ENCODE measurements around the gene CALHM3. TPM values are rescaled to one million over a fixed set of nuclear protein-coding genes. Genes with fewer than 3 reads are reported as not detected.
A peak's percentile ranks its signal among the peaks of the same experiment; 100 is the strongest.

The CALHM3 gene
- total RNA-seq, 1 experiment from 2014 or later: 2.3 TPM

GRCh38 chr10:103440416-103440815, 38.6 kb downstream of the CALHM3 start:
- Histone ChIP-seq H3K9me3 (ENCODE audit: low read length) (no peaks in the 10 kb centered on the region), H3K79me2 (ENCODE audit: low read length) (no peaks in the 10 kb centered on the region), H3K4me2 (ENCODE audit: low read length) (no peak overlapping the region), H3K27me3 (ENCODE audit: low read length) (no peaks in the 10 kb centered on the region), H3K9ac (ENCODE audit: low read length) (no peak overlapping the region), H4K20me1 (ENCODE audit: low read length) (no peaks in the 10 kb centered on the region), H3K4me3 (ENCODE audit: low read length) (no peak overlapping the region), H3K27ac (ENCODE audit: low read length) (no peak overlapping the region), H3F3A (ENCODE audit: low read length, unreplicated experiment) (no peaks in the 10 kb centered on the region), H2AFZ (ENCODE audit: low read length) (no peak overlapping the region), H3K9me2 (replicated peaks; ENCODE audit: low read length) (no peaks in the 10 kb centered on the region), H3K36me3 (ENCODE audit: low read depth, low read length) (peaks cover 16% of the 10 kb centered on the region; the same call in 1 of the 2 replicates), H3K4me1 (ENCODE audit: insufficient read depth, low read length) (no peaks in the 10 kb centered on the region)
- CTCF ChIA-PET: no interaction called here
- no peak for DNase-seq
- no TSS peak for BruUV-seq (replicated peaks)
- no peak for ATAC-seq
- POLR2A ChIA-PET (ENCODE audit: unreplicated experiment): no interaction called here
- no peak for TF ChIP-seq CTCF (conservative IDR thresholded peaks at IDR 0.05; ENCODE audit: low read depth, low read length)
- no peak for TF ChIP-seq EZH2phosphoT487 (IDR thresholded peaks at IDR 0.05; ENCODE audit: borderline replicate concordance, low read length)
- TF ChIP-seq EZH2 (IDR thresholded peaks at IDR 0.05; ENCODE audit: low read length, unreplicated experiment): no peak
- intact Hi-C loops (cut with micrococcal nuclease): no loop called here

- H3K4me2 ChIP-seq (ENCODE audit: low read length): no peak overlapping the region
- H2AFZ ChIP-seq (ENCODE audit: low read length): no peak overlapping the region
- H3K9me2 ChIP-seq (replicated peaks; ENCODE audit: low read length): no peaks in the 10 kb centered on the region
- TSS peak; percentile 24 for BruUV-seq (replicated peaks)
- no peaks in the 10 kb centered on the region for H4K20me1 ChIP-seq (ENCODE audit: low read length)
- no peaks in the 10 kb centered on the region for H3F3A ChIP-seq (ENCODE audit: low read length, unreplicated experiment)
- DNase-seq (no peak), ATAC-seq (no peak)
- POLR2A ChIA-PET (ENCODE audit: unreplicated experiment): no interaction called here
- H3K27ac ChIP-seq (ENCODE audit: low read length): no peak overlapping the region
- H3K79me2 ChIP-seq (ENCODE audit: low read length): no peaks in the 10 kb centered on the region
- H3K9me3 ChIP-seq (ENCODE audit: low read length): no peaks in the 10 kb centered on the region
- CTCF ChIA-PET: no interaction called here
- peaks cover 13% of the 10 kb centered on the region; the same call in 1 of the 2 replicates for H3K36me3 ChIP-seq (ENCODE audit: low read depth, low read length)
- H3K9ac ChIP-seq (ENCODE audit: low read length): no peak overlapping the region
- intact Hi-C loops (cut with micrococcal nuclease): no loop called here
- no peak for TF ChIP-seq EZH2phosphoT487 (IDR thresholded peaks at IDR 0.05; ENCODE audit: borderline replicate concordance, low read length)
- TF ChIP-seq EZH2 (IDR thresholded peaks at IDR 0.05; ENCODE audit: low read length, unreplicated experiment): no peak
- TF ChIP-seq CTCF (conservative IDR thresholded peaks at IDR 0.05; ENCODE audit: low read depth, low read length): no peak
- no peaks in the 10 kb centered on the region for H3K4me1 ChIP-seq (ENCODE audit: insufficient read depth, low read length)
- H3K27me3 ChIP-seq (ENCODE audit: low read length): no peaks in the 10 kb centered on the region
- no peak overlapping the region for H3K4me3 ChIP-seq (ENCODE audit: low read length)
Measured at GRCh38 chr10:103439776-103440175, 39.3 kb downstream of the CALHM3 start.

GRCh38 chr10:103433858-103434257, 45.2 kb downstream of the CALHM3 start:
- H3K79me2 ChIP-seq (ENCODE audit: low read length): no peaks in the 10 kb centered on the region
- H3K4me2 ChIP-seq (ENCODE audit: low read length): no peak overlapping the region
- TF ChIP-seq CTCF (conservative IDR thresholded peaks at IDR 0.05; ENCODE audit: low read depth, low read length): no peak
- TF ChIP-seq EZH2phosphoT487 (IDR thresholded peaks at IDR 0.05; ENCODE audit: borderline replicate concordance, low read length): no peak
- intact Hi-C loops (cut with micrococcal nuclease): loop anchor here (5.0 kb wide), 1 partner anchor 48 kb away; no protein-coding TSS in a partner anchor
- no peak overlapping the region for H2AFZ ChIP-seq (ENCODE audit: low read length)
- H3K9ac ChIP-seq (ENCODE audit: low read length): no peak overlapping the region
- no peaks in the 10 kb centered on the region for H3K9me2 ChIP-seq (replicated peaks; ENCODE audit: low read length)
- no peak for ATAC-seq
- H3K36me3 ChIP-seq (ENCODE audit: low read depth, low read length): peaks cover 33% of the 10 kb centered on the region
- ChIA-PET POLR2A (ENCODE audit: unreplicated experiment) (no interaction called here), CTCF (no interaction called here)
- no peak overlapping the region for H3K4me3 ChIP-seq (ENCODE audit: low read length)
- no TSS peak for BruUV-seq (replicated peaks)
- H3F3A ChIP-seq (ENCODE audit: low read length, unreplicated experiment): no peaks in the 10 kb centered on the region
- no peak overlapping the region for H3K27ac ChIP-seq (ENCODE audit: low read length)
- DNase-seq: no peak
- H3K27me3 ChIP-seq (ENCODE audit: low read length): no peaks in the 10 kb centered on the region
- H3K9me3 ChIP-seq (ENCODE audit: low read length): no peaks in the 10 kb centered on the region
- H3K4me1 ChIP-seq (ENCODE audit: insufficient read depth, low read length): no peaks in the 10 kb centered on the region
- H4K20me1 ChIP-seq (ENCODE audit: low read length): no peaks in the 10 kb centered on the region

Data from PC-3 (cell line).